ENCODE measurements around the gene SIM2. TPM values are rescaled to one million over a fixed set of nuclear protein-coding genes. Genes with fewer than 3 reads are reported as not detected.

Gene SIM2
- total RNA-seq, 4 donors from 2014 or later: 1.00 to 9.3 (median 4.1) TPM

DNA sequence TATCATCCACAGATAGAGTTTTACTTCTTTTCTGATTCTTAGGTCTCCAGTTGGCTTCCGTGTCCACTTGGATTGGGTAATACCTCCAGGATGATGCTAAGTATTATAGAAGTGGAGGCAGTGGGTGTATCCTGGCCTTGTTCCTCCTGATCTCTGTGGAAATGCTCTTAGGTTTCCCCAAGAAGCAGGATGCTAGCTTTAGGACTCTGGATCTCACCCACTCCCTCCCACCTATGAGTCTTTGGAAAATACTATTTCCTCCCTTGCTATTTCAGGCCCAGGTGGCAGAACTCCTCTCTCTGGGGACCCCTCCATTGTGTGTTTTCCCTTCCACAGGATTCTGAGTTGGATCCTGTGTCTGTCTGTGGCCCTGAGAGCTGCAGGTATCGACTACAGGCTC is 86.7 kb downstream of the SIM2 start:
- intact Hi-C loops (cut with DNase I; ENCODE audit: low total_unique reads) (no loop called here), in situ Hi-C loops (cut with MboI; ENCODE audit: low sequenced_read_pairs in 4 of 4) (no loop called here)
- no peak for ATAC-seq
- DNase-seq: no peak
- Histone ChIP-seq H3K27ac (no peak overlapping the region), H3K4me1 (no peaks in the 10 kb centered on the region), H3K4me3 (no peak overlapping the region), H3K36me3 (no peaks in the 10 kb centered on the region), H3K27me3 (no peaks in the 10 kb centered on the region), H3K9me3 (no peaks in the 10 kb centered on the region)
- TF ChIP-seq CTCF (IDR thresholded peaks at IDR 0.05 in 4 of 5, conservative IDR thresholded peaks at IDR 0.05 in 1 of 5): no peak
- TF ChIP-seq POLR2A (IDR thresholded peaks at IDR 0.05): no peak

GRCh38 chr21:36786186-36786585 is 87.3 kb downstream of the SIM2 start:
- no peak for DNase-seq
- no peaks in the 10 kb centered on the region for H3K9me3 ChIP-seq
- no peak for ATAC-seq
- no peaks in the 10 kb centered on the region for H3K27me3 ChIP-seq
- no peak overlapping the region for H3K4me3 ChIP-seq
- no peaks in the 10 kb centered on the region for H3K36me3 ChIP-seq
- no peak overlapping the region for H3K27ac ChIP-seq
- intact Hi-C loops (cut with DNase I; ENCODE audit: low total_unique reads): no loop called here
- H3K4me1 ChIP-seq: no peaks in the 10 kb centered on the region
- in situ Hi-C loops (cut with MboI; ENCODE audit: low sequenced_read_pairs in 4 of 4): no loop called here
- TF ChIP-seq CTCF (IDR thresholded peaks at IDR 0.05 in 4 of 5, conservative IDR thresholded peaks at IDR 0.05 in 1 of 5) (no peak), POLR2A (IDR thresholded peaks at IDR 0.05) (no peak)

DNA sequence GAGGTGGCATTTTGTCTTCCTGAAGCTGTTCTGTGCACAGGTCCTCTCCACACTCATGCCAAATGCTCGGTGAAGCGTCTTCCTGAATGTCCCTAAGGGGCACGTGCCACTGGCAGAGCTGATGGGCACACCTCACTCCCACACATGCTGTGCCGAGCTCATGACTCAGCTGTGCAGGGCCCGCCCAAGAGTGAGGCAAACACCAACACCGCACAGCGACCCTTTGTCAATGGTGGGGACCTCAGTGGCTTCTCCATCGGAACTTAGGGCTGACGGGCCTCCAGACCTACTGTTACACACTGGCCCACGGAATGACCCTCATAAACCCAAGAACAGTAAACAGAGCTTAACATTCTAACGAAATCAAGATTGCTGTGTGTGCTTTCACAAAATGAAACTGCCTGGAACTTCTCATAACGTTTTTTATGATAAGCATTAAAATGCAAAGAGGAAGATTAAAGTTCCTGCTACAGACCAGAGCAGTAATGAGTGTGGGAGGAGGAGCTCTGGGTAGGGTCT is 89.3 kb downstream of the SIM2 start:
- in situ Hi-C loops (cut with MboI; ENCODE audit: low sequenced_read_pairs in 4 of 4): no loop called here
- TF ChIP-seq CTCF (IDR thresholded peaks at IDR 0.05 in 4 of 5, conservative IDR thresholded peaks at IDR 0.05 in 1 of 5) (no peak), POLR2A (IDR thresholded peaks at IDR 0.05) (no peak)
- no peaks in the 10 kb centered on the region for H3K36me3 ChIP-seq
- ATAC-seq: no peak
- intact Hi-C loops (cut with DNase I; ENCODE audit: low total_unique reads): no loop called here
- no peak for DNase-seq
- H3K9me3 ChIP-seq: no peaks in the 10 kb centered on the region
- H3K27me3 ChIP-seq: no peaks in the 10 kb centered on the region
- H3K4me1 ChIP-seq: peaks cover 5 to 6% of the 10 kb centered on the region in 2 donors
- H3K27ac ChIP-seq: no peak overlapping the region
- H3K4me3 ChIP-seq: no peak overlapping the region

DNA sequence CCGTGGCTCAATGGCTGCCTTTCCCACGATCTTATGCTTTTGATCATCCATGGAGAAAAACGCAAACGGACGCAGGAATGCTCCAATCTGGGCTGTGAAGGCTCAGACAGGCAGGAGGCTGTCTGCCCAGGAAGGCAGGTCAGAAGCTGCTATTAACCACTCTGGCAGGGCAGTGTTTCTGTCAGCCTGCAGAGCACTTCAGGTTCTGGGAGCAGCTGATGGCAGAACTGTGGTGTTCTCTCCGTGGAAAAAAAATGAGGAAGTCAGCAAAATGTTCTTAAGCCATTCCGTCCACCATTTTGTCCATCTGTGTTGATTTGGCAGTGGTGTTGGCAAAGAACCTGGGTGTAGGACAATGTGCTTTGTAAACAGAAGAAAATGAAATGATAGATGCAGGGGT is 91.7 kb downstream of the SIM2 start:
- ATAC-seq: no peak
- H3K9me3 ChIP-seq: no peaks in the 10 kb centered on the region
- no peak for DNase-seq
- intact Hi-C loops (cut with DNase I; ENCODE audit: low total_unique reads) (no loop called here), in situ Hi-C loops (cut with MboI; ENCODE audit: low sequenced_read_pairs in 4 of 4) (no loop called here)
- no peak for TF ChIP-seq POLR2A (IDR thresholded peaks at IDR 0.05)
- TF ChIP-seq CTCF (IDR thresholded peaks at IDR 0.05 in 4 of 5, conservative IDR thresholded peaks at IDR 0.05 in 1 of 5): no peak
- no peak overlapping the region for H3K4me3 ChIP-seq
- H3K4me1 ChIP-seq: peaks cover 5 to 6% of the 10 kb centered on the region in 2 donors
- no peak overlapping the region for H3K27ac ChIP-seq
- H3K36me3 ChIP-seq: no peaks in the 10 kb centered on the region
- no peaks in the 10 kb centered on the region for H3K27me3 ChIP-seq

DNA sequence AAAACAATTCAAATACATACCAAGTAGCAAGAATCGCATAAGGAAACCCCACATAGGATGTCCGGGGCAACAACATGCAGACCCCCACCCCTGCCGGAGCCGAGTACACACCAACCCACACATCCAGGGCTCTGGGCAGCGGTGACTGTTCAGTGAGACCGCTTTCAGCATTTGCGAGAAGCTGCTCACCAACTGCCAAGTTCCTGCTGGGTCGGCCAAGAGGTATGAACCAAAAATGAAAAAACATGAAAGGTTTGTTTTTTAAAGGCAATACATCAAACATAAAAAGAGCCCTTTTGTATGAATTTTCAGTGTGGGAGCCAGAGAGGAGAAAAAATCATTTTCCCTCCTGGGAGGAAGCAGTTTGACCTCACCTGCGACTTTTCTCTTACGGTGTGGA is 92.3 kb downstream of the SIM2 start:
- intact Hi-C loops (cut with DNase I; ENCODE audit: low total_unique reads) (no loop called here), in situ Hi-C loops (cut with MboI; ENCODE audit: low sequenced_read_pairs in 4 of 4) (no loop called here)
- ATAC-seq (no peak), DNase-seq (no peak)
- peaks cover 5 to 6% of the 10 kb centered on the region in 2 donors for H3K4me1 ChIP-seq
- H3K27ac ChIP-seq: no peak overlapping the region
- H3K36me3 ChIP-seq: no peaks in the 10 kb centered on the region
- no peaks in the 10 kb centered on the region for H3K27me3 ChIP-seq
- TF ChIP-seq CTCF (IDR thresholded peaks at IDR 0.05 in 4 of 5, conservative IDR thresholded peaks at IDR 0.05 in 1 of 5): no peak
- TF ChIP-seq POLR2A (IDR thresholded peaks at IDR 0.05): no peak
- no peak overlapping the region for H3K4me3 ChIP-seq
- H3K9me3 ChIP-seq: no peaks in the 10 kb centered on the region
